ENCODE data around the gene CMIP.

CMIP gene

DNA sequence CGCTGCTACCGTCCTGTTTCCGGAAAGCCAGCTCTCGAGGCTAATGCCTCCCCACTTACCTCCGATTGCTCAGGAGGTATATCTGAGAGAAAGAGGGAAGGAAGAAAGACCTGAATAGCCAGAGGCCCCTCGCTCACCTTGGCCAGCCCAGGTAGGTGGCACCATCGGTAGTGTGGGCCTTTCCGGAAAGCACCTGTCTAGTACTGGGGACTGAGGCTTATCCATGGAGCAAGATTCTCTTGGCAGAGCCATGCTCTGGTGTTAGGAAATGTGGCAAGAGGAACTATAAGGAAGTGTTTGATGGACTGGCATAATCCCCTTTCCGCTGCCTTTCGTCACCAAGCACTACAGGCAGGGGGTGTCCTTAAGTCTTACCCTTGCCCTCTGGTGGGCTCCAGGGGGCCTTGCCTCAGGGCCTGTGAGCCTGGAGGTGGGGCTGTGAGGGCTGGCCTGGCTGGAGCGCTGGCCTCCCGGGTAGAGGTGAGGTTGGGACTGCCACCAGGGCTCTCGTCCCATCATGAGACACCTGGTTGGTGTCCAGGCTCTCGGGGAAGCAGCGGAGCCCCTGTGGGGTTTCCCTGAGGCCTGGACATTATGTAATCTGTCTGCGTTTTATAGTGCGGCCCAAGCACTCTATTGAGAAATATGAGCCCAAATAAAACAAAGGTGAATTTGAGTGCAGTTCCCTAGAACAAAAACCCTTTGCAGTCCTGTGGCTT lies 2.9 kb downstream of the CMIP start:
- DNase-seq, result no peak

DNA sequence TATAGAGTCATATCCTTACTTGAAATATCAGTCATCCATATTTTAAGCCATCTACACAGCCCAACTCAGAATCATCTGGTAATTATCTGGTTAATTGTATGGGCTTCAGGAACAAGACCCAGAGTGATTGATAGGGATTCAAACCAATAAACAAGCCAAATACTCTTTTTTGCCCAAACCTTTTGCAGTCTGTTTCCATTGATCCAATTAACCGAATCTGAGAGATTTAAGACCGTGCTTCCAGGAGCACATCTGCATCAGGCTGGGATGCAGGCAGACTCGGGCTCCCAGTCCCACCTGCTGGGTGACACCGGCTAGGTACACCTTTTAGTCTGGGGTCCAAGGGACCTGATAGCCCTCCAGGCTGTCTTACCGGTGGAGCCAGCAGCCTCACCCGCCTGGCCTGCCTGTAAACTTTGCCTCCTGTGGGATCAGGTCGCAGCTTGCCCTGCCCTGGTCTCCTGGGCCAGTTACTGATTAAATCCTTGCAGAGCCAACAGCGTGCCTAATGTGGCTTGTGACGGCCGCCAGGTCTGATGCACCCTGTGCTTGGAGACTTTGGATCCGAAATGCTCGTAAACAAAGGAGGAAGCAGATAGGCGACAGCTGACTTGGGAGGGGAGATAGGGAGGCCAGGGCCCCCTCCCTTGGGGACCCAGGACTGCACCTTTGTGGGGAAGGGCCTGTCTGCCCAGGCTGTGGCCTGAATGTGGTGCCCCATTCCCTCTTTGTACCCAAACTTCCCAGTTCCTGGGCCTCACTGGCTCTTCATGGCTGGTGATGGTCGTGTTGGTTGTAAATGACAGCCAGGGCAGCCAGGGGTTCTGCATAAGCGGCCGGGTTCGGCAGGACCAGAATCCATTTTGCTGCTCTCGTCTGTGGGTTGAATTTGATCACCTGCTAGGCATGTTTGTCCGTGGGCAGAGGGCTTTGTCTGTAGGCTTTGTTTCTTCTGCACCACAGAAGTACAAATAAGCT lies 3.8 kb downstream of the CMIP start:
- peak in 1 of 6 experiments; percentile 12 for DNase-seq

DNA sequence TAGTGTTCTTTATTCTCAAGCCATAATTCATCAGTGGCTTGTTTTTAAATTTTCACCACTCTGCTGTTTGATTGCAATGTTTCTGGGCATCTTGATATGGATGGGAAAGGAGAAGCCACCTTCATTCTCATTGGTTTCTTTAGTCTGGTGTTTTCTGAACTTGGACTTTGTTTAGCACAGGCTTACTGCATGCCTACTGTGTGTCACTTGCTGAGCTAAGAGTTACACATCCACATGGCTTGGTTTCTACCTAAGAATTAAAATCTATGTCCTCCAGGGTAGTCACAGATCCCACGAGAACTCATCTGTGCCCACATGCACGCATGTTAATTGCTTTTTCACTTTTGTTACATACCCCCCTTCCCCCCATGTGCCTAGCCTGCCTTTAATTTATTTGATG lies 4.6 kb downstream of the CMIP start:
- no peak for DNase-seq

DNA sequence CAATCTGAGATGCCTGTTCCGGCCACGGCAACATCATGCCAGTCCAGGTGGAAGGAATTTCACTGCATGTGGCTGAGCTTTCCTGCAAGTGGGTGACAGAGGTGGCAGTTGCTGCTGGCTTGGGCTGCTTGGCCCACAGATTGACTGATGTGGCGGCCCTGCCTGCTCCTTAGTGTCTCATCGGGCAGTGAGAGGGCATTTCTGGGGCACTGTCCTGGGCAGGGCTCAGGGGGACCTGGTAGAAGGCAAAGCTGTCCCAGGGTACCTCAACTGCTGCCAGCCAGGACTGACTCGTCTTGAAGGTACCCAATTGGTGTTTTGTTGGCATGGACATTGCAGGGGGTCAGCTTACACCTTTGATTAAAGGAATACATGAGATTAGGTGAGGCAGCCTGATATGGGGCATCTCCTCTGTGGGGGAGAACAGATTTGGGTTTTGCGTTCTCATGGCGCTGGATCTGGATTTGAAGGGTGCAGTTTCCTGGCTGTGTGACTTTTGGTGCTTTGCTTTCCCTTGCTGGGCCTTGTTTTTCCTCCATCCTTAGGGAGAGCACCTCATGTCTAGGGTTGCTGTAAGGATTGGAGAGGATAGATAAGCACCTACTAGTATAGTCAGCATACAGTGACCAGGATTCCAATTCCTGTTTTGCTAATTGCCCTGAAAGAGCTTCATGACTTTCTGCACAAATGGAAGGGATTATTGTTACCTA lies 5.4 kb downstream of the CMIP start:
- DNase-seq, result no peak

DNA sequence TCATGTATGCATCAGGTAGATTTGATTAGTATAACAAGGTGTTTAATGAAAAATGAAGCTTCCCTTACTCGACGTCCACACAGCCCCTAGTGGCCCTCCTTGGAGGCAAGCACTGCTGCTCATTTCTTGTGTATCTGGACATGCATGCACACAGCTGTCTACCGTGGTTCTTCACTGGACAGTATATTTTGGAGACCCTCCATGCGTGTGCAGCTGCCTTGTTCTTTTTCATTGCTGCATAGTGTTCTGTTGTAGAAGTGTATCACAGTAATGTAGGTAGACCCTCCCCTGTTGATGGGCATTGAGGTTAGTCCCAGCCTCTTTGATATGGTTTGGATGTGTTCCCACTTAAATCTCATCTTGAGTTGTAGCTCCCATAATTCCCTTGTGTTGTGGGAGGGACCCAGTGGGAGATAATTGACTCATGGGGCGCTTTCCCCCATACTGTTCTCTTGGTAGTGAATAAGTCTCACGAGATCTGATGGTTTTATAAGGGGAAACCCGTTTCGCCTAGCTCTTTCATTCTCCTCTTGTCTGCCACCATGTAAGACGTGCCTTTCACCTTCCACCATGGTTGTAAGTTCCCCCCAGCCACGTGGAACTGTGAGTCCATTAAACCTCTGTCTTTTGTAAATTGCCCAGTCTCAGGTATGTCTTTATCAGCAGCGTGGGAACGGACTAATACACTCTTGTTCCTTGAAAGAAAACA lies 6.3 kb downstream of the CMIP start:
- no peak for DNase-seq

DNA sequence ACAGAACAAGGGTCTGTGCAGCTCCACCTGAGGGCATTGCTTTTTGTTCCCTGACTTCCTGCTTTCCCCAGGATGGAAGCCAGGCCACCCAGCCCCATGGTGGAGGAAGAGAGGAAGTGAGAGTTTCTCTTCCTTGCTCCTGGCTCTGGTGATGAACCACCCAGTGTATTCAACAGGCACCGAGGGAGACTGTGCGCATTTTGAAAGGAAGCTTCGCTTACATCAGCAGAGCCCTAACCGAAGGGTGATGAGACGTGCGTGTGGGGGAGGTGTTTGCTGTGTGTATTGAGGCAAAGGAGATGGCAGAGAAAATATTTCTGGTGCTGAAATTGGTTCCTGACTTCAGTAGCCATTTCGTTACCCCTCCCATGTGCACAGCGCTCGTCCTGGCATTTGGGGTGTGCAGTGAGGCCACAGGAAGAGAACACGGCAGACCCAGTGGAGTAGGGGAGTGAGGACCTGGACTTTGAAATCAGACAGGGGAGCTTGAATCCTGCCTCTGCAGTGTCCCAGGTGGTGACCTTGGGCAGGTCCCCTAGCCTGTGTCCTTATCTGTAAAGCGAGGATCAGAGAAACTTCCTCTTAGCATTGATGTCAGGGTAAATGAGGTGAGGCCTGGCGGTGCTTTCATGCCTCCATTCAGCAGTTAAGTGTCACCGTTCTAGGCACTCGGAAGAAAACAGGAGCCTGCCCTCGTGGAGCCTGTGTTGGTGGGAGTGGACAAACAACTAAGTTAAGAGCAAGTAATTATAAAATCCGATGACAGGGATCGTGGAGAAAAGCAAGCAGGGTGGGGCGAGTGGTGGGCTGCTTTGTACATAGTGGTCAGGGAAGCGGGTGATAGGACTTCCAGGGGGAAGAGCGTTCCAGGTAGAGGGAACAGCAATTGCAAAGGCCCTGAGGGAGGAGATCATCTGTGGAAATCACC lies 7.4 kb downstream of the CMIP start:
- peak in 4 of 6 experiments; percentile 25 to 65 (median 58) for DNase-seq

DNA sequence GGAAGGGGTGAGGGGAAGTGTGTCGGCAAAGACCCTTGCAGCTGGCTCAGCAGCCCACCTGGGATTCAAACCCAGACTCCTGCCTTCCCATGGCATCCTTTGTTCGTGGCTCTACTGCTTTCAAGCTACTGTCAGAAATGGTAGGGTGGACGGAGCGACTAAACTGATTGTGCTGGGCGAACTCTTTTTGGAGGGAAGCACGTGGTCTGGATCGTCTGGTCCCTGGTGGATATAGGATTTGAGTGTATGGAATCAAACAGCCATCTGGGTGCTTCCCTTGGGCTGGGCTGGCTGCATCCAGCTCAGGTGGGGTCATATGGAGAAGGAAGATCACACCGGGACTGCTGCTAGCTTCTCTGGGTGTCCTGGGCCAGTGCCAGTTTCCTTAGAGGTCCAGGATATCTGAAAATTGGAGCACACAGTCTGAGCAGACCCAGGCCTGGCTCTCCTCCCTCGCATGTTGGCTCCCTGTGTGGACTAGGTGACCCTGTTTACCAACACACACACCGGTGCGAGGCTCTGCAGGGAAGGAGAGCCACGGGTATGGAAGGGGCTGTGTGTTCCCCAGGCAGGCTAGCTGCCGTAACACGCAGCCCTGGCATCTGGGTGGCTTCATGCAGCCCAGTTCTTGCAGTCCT lies 8.6 kb downstream of the CMIP start:
- DNase-seq, result no peak

DNA sequence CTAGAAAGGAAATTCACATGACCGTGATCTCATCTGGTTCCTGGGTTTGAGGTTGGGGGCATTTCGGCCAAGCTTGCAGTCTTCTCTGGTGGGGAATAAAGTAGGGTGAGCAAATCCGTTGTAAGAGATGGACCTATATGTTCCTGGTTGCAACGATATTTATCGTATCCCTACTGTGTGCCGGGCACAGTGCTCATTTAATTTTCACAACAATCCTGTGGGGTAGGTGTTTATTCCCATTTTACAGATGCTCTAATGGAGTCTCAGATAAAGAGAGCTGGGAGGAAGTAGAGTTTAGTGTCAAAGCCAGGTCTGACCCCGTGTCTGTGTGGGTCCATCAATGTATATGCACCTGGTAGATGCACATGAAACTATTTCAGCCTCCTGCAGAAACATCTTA lies 9.4 kb downstream of the CMIP start:
- DNase-seq, result no peak

DNA sequence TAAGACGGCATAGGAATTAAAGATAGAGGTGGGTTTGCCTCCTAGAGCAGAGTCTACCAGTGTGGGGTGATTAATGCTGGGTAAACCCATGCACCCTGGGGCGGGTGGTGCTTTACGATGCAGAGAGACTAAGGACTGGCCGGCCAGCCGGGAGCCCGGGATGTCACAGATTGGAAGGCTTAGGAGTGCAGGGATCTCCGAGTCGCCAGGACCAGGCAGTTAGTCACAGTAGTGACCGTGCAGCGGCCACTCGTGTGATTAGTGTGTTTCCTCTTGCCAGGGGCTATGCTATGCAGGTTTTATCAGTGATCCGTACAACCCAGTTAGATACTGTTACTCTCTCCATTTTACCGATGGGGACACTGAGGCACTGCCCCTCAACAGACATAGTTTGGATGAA lies 10.4 kb downstream of the CMIP start:
- DNase-seq, result no peak

DNA sequence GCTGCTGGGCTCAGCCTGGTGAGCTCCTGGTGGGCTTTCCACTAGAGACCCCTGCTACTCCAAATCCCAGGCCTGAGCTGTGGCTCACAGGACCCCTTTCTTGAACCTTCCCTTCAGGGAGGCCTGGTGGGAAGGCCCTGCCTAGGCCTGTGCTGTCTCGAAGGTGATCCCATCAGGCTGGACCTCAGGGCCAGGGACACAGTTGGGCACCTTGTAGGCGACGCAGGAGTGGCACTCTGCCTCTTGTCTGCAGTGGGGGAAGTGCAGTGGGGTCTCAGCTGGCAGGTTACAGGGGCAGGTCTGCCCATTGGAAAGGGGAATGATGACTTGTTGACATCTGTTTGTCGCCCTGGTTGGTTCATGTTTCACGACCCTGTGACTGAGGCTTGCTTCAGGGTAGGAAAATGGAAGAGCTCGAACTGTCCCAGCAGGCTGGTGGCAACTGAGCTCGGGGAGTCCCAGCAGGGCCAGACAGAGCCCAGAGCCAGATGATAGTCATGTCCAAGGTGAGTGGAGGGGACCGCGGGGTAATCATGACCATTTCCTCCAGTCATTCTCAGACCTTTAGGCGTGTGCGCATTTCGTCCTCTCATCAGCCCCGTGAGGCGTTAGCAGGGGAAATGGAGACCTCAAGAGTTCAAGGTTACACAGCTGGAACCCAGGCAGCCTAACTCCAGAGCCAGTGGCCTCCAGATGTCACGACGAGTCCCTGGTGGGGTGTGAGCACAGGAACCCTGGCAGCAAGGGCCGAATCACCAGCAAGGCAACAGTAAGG lies 11.3 kb downstream of the CMIP start:
- no peak for DNase-seq

DNA sequence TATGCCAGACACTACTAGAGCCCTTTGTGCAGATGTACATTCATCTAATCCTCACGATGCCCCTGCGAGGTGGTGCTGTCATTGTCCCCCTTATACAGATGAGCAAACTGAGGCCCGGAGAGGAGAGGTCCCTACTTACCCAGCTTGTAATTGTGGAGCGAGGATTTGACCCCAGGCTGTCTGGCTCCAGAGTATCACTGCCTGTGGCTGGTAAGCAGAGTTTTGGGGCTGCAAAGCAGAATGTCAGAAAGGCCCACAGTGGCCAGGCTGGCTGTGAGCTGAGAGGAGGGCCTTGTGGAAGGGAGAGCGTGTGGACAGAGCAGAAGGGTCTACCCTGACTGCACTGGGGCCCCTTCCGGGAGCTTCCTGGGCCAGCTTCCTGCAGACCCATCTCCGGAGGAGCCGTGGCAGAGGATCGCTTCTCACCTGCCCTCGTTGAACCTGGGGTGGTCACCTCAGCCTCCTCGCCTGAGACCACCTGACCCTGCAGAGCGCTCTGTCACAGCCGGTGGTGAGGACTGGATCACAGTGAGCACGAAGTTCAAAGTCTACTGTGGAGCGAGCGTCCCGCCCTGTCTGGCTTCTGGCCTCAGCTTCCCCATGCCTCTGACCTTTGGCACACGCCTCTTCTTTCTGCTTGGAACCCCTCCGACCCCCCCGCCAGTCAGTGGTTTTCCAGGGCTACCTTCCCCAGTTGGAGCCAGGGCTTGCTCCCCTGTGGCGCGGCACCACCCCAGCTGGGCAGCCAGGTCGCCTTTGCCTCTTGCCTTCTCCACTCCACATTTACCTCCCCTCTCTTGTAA lies 12.1 kb downstream of the CMIP start:
- DNase-seq, result no peak

DNA sequence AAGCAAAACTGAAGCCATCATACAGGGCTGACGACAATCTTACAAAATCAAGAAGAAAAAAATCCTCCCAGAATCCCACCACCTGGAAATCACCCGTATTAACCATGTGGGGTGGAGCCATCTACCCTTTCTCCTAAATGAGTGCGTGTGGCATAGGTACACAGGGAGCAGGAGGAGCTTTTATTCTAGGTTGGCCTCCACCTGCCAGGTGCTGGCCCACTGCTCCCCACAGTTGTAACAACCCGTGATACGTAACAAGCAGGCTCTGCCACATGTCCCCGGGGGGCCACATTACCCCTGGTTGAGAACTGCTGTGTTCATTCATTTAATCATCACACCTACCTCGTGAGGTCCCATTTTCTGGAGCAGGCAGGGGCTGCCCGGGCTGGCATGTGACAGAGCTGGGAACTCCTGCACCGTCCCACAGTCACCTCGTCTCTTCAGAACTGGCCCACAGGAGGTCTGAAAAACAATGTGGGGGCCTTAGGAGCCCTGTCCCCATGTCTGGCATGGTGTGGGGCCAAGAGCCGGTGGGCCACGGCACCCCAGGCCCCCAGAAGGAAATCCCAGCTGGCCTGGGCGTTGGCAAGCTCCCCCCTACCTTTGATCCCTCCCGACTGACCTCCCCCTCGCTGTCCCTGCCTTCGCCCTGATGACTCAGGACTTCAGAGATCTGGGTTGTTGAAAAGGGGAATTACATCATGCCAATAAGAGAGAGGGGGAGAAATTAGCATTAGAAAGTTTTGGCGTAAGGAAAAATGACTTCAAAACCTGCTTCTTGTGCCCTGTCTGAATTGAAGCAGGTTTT lies 12.9 kb downstream of the CMIP start:
- no peak for DNase-seq

DNA sequence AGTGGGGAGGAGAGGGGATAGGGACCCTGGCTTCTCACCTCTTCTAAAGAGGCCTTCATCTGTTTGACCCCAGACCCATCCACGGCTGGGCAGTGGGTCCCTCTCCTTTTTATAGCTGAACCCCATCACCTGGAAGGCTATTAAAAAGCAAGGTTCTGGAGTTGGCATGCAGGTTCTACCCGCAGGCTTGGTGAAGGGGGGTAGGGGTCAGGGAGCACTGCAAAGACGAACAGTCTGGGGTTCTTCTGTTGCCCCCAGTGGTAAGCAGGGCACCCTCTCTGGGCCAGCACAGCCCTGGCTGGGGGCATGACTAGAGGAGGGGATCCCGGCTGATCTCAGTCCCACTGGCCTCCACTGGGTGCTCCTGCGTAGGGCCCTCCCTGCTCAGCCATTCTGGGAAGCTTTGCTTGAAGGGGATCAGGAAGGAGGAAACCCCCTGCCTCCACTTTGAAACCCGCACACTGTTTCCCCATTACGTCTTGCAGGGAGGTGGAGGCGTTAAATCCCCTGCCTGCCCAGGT lies 13.6 kb downstream of the CMIP start:
- DNase-seq, result no peak

DNA sequence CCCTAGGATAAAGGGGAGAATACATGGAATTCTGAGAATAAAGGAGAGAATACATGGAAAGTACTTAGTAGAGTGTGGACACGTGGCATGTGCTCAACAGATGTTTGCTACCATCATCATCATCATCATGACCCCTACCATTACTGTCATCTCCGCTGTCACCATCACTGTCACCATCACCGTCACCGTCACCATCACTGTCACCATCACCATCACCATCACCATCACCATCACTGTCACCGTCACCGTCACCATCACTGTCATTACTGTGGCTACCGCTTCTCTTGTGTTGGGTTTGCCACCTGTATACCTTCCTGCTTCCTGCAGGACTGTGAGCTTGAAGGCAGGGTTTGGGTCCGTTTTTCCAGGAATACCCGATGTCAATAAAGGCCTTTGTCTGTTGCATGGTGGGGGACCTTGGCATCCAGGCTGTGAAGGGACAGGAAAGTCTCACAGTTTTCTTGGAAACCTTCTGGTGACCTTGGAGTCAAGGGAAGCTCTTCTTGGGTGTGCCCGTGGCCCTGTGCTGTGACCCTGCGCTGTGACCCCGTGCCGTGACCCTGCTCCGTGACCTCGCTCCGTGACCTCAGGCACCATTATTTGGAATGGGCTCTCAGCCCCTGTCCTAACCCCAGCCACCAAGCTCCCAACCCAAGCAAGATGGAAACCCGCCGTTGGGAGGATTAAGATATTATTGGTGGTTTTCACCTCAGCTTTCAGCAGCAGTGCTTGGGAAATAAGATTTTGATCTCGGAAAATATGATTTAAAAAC lies 14.4 kb downstream of the CMIP start:
- DNase-seq, result no peak

DNA sequence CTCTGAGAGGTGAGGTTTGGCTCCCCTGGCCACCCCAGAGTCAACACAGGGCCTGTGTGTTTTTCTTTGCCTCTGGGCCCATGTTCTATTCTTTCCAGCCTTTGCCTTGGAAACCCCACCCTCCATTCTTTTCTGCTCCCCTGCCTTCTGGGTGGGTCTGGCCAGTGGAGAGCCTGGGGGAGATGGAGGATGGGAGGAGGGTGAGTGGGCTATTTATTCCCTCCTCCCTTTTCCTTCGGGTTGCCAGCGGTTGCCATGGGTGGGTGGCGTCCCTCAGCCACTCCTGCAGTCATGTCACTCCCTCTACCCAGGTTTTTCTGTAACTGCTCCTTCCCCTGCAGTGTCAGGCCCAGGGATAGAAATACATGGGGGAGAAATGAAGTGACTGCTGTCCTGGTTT lies 15.5 kb downstream of the CMIP start:
- DNase-seq, result no peak

DNA sequence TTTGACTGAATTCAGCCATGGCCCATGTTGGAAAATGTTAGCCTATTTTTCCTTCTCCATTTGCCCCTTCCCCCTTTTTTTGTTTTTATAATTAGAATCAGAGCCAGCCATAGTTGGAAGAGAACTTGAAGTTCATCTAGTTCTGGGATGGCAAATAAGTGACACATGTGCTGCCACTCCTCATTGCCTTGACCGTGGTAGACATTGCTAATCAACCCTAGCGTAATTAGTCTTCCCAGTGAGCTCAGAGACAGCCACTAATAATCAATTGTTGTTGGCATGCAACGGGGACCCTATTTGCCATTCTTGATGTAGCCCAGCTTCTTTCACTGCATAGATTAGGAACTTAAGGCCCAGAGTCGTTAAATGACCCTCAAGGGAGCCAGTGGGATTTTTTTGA lies 16.6 kb downstream of the CMIP start:
- DNase-seq, result no peak

DNA sequence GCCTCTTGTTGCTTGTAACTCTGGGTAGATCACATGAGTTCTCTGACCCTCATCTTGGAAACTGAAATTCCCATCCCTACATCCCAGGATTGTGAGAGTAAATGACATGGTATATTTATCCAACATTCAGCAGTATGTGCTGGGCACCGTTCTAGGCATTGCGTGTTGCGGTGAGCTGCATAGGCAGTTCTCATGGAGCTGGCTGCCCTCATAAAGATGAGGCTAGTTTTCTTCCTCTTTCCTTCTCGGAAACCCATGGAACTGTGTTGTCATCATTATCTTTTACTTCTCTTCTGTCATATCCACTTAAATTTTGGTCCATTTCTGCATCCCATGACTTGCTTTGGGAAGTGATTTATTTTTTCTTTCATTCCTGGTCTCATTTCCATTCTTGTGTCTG lies 17.2 kb downstream of the CMIP start:
- no peak for DNase-seq

DNA sequence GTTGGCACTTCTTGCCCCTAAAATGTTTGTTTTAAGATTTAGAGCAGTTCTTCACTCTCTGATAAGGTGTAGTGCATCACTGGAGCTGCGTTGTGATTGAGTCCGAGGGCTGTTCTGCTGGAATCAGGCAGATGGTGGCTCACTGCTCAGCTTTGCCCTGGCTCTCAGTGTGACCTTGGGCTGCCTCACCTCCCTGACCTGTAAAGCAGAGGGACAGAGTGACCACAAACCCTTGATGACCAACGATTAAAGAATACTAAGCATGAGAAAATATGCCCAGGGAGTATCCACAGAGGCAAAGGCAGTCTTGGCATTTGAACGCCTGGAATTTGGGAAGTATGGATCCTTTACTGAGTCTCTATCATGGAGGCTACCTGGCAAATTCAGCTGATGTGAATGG lies 18.1 kb downstream of the CMIP start:
- no peak for DNase-seq
